H1 (cell line): ENCODE results near the gene TBCE. TPM values are rescaled to one million over a fixed set of nuclear protein-coding genes. Genes with fewer than 3 reads are reported as not detected.

Source experiments
- CBX5 ChIP-seq: fragments of 300-800, 300-1000 bp; sonication (generic); IDR thresholded peaks from 2 replicates; pipeline ENCODE4 v1.7.1; 2016; ENCODE audit warnings: antibody characterized with exemption, low read length, low read depth
- CHD1 ChIP-seq: IDR thresholded peaks from 2 replicates; pipeline ENCODE4 v1.6.1; 2012; ENCODE audit warnings: low read depth, low read length, improper control_type of control experiment
- CHD2 ChIP-seq: IDR thresholded peaks from 2 replicates; pipeline ENCODE4 v1.6.1; 2012; ENCODE audit warnings: low read length, improper control_type of control experiment
- EZH2 ChIP-seq: fragments of 200-600 bp; sonication (generic); IDR thresholded peaks from 2 replicates; pipeline ENCODE4 v1.7.1; 2012; ENCODE audit warnings: low read depth, mild to moderate bottlenecking, moderate library complexity, low read length, inconsistent platforms; ENCODE audit not compliant: severe bottlenecking
- HDAC2 ChIP-seq, 2 experiments: fragments of 300-600 bp in 1 of 2; sonication (generic) in 1 of 2; IDR thresholded peaks; 2 replicates each; pipeline ENCODE4 v1.6.1; 2011 to 2012; ENCODE audit warnings: low read depth in 2 of 2, low read length in 2 of 2, mild to moderate bottlenecking in 2 of 2, moderate library complexity in 2 of 2, borderline replicate concordance in 1 of 2, inconsistent platforms in 1 of 2
- POLR2A ChIP-seq, 2 experiments: IDR thresholded peaks; 1 replicate in 1 of 2; 2 replicates in 1 of 2; pipeline ENCODE4 v1.6.1; 2011; ENCODE audit warnings: low read depth in 2 of 2, low read length in 2 of 2, mild to moderate bottlenecking in 2 of 2; ENCODE audit errors: control extremely low read depth in 1 of 2
- RNF2 ChIP-seq: fragments of 200-900, 300-1000 bp; sonication (generic); IDR thresholded peaks from 2 replicates; pipeline ENCODE4 v1.7.1; 2016; ENCODE audit warnings: borderline replicate concordance, low read depth, mild to moderate bottlenecking, antibody characterized with exemption, low read length; ENCODE audit not compliant: poor library complexity, severe bottlenecking; ENCODE audit errors: missing control alignments
- SAP30 ChIP-seq: fragments of 300-600 bp; sonication (generic); IDR thresholded peaks from 2 replicates; pipeline ENCODE4 v1.7.1; 2012; ENCODE audit warnings: low read length, moderate library complexity, mild to moderate bottlenecking, inconsistent platforms; ENCODE audit not compliant: insufficient read depth, insufficient replicate concordance
- SP1 ChIP-seq: IDR thresholded peaks from 2 replicates; pipeline ENCODE4 v1.6.1; 2011; ENCODE audit warnings: low read depth, low read length
- YY1 ChIP-seq: IDR thresholded peaks from 2 replicates; pipeline ENCODE4 v1.6.1; 2011; ENCODE audit warnings: low read depth, mild to moderate bottlenecking, low read length
- polyA plus RNA-seq, 7 experiments: library from polyadenylated mRNA; depleted of rRNA in 3 of 7; stranded (reverse) in 5 of 7; unstranded in 2 of 7; fragments of >200 nt in 5 of 7; fragments of 200-250 nt in 2 of 7; gene quantifications; 1 replicate in 5 of 7; 2 replicates in 1 of 7; 4 replicates in 1 of 7; pipeline versions ENCODE4 v1.2.1 to v1.2.3, GENCODE V29; 2011 to 2013; ENCODE audit warnings: missing spikeins in 2 of 7, mixed read lengths in 2 of 7
- total RNA-seq: library from RNA; stranded (reverse); fragmentation: NEBNext Ultra II Directional; extraction: Animal tissue kit (Norgen Biotek cat#: 25700); gene quantifications from 2 replicates; pipeline ENCODE4 v1.2.1, GENCODE V29; 2021
- TF ChIP-seq, protein P1 (sequence below): IDR thresholded peaks from 2 replicates; pipeline ENCODE4 v1.6.1; 2012; ENCODE audit warnings: inconsistent platforms

TBCE gene
- total and polyA plus RNA-seq, 2 of the 8 experiments (the other 6 are each of a cell fraction or from before 2014, with no cell fraction given) = 22.7 to 42.9 TPM

DNA sequence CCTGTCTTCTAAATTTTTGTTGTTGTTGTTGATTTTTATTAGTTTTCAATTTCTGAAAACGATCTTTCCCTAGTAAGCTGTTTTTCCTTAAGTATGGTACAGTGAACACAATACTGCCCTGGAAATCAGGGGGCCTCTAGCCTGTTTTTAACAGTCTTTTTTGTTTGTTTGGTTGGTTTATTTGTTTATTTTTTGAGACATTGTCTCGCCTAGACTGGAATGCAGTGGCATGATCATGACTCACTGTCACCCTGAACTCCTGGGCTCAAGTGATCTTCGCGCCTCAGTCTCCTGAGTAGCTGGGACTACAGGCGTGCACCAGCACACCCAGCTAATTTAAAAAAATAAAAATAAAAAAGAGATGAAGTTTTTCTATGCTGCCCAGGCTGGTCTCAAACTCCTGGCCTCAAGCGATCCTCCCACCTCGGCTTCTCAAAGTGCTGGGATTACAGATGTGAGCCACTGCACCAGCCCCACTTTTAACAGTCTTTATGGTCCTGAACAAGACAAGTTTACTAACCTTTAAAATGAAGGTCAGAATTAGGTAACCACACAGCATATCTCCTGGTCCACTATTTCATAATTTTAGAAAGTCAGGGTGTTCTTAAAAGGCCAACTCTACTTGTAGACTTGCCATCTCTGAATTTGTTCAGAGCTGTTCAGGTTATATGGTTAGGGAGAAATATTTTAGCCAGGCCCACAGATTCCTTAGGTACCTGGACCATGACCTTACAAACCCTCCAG is 35.4 kb downstream of the TBCE start (continued):
- no peak for TF ChIP-seq EZH2
- TF ChIP-seq SAP30 = no peak
- no peak for TF ChIP-seq CBX5
- no peak for TF ChIP-seq CHD1
- no peak for TF ChIP-seq SP1
- TF ChIP-seq HDAC2 (IDR thresholded peaks at IDR 0.05; ENCODE audit: borderline replicate concordance in 1 of 2, low read depth in 2 of 2, low read length in 2 of 2) = no peak
- TF ChIP-seq YY1 = no peak
- no peak for TF ChIP-seq RNF2
- TF ChIP-seq CHD2 = no peak
- TF ChIP-seq POLR2A (IDR thresholded peaks at IDR 0.05; ENCODE audit: control extremely low read depth in 1 of 2, low read depth in 2 of 2, low read length in 2 of 2) = no peak
- TF ChIP-seq, protein P1, sequence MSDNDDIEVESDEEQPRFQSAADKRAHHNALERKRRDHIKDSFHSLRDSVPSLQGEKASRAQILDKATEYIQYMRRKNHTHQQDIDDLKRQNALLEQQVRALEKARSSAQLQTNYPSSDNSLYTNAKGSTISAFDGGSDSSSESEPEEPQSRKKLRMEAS = no peak
